WERI-Rb-1 (cell line): Measurements from ENCODE around the gene NAV2.

Experiments
- DNase-seq: peaks from one replicate; pipeline ENCODE4 v3.0.0-alpha.2; 2020
- H3K27ac ChIP-seq: fragments of 250-450 bp; sonication (Bioruptor Pico); 2 replicates; pipeline ENCODE4 v1.5.1; 2020; ENCODE audit warnings: mild to moderate bottlenecking, moderate library complexity
- H3K27me3 ChIP-seq: fragments of 250-450 bp; sonication (Bioruptor Pico); 2 replicates; pipeline ENCODE4 v1.5.1; 2021; ENCODE audit warnings: mild to moderate bottlenecking, low read depth, moderate library complexity; ENCODE audit not compliant: insufficient read depth, severe bottlenecking
- H3K36me3 ChIP-seq: fragments of 250-450 bp; sonication (Bioruptor Pico); 2 replicates; pipeline ENCODE4 v1.5.1; 2020; ENCODE audit warnings: mild to moderate bottlenecking, moderate library complexity
- H3K4me3 ChIP-seq: 2 replicates; pipeline ENCODE4 v1.5.1; 2011; ENCODE audit warnings: low read depth, mild to moderate bottlenecking, control low read depth, low read length
- H3K9me3 ChIP-seq: fragments of 250-450 bp; sonication (Bioruptor Pico); 2 replicates; pipeline ENCODE4 v1.5.1; 2021; ENCODE audit warnings: mild to moderate bottlenecking, moderate library complexity; ENCODE audit not compliant: severe bottlenecking
- CTCF ChIP-seq: IDR thresholded peaks from 2 replicates; pipeline ENCODE4 v1.5.1; 2011; ENCODE audit warnings: low read depth, mild to moderate bottlenecking, control low read depth, inconsistent platforms, low read length

NAV2 gene

GRCh38 chr11:20036626-20037335 is 324.1 kb downstream of the NAV2 start:
- H3K9me3 ChIP-seq: no peaks in the 10 kb centered on the region
- H3K27ac ChIP-seq: no peak overlapping the region
- H3K36me3 ChIP-seq: peaks cover 54% of the 10 kb centered on the region
- H3K27me3 ChIP-seq: no peaks in the 10 kb centered on the region
- no peak overlapping the region for H3K4me3 ChIP-seq
- no peak for TF ChIP-seq CTCF
- no peak for DNase-seq

- no peaks in the 10 kb centered on the region for H3K9me3 ChIP-seq
- H3K27ac ChIP-seq: no peak overlapping the region
- no peak for TF ChIP-seq CTCF
- peaks cover 54% of the 10 kb centered on the region for H3K36me3 ChIP-seq
- H3K27me3 ChIP-seq: no peaks in the 10 kb centered on the region
- H3K4me3 ChIP-seq: no peak overlapping the region
- DNase-seq: no peak
These were observed 324.9 kb downstream of the NAV2 start for GRCh38 chr11:20037396-20038153.

DNA sequence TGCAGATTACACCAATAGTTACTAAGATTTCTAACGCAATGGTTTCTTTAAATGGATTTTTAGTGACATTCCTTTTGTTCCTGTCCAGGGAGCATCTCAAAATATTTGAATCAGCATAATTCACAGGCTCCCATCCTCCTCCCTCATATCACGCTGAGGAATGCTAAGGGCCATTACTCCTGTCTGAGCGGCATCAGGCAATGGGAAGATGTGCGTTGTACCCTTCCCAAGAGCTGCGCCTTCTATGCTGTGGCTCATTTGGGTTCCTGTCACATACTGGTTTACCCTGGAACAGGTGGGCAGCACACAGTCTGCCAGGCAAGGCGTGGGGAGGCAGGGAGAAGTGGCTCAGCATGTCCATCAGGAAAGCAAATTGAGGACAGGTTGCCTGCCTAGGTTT is 325.8 kb downstream of the NAV2 start:
- H3K9me3 ChIP-seq: no peaks in the 10 kb centered on the region
- DNase-seq: no peak
- no peaks in the 10 kb centered on the region for H3K27me3 ChIP-seq
- H3K4me3 ChIP-seq: no peak overlapping the region
- peaks cover 62% of the 10 kb centered on the region for H3K36me3 ChIP-seq
- H3K27ac ChIP-seq: no peak overlapping the region
- TF ChIP-seq CTCF: no peak

- no peaks in the 10 kb centered on the region for H3K9me3 ChIP-seq
- no peak for DNase-seq
- no peak for TF ChIP-seq CTCF
- H3K4me3 ChIP-seq: no peak overlapping the region
- peaks cover 67% of the 10 kb centered on the region for H3K36me3 ChIP-seq
- no peaks in the 10 kb centered on the region for H3K27me3 ChIP-seq
- H3K27ac ChIP-seq: no peak overlapping the region
These were observed 326.3 kb downstream of the NAV2 start for GRCh38 chr11:20038972-20039371.

GRCh38 chr11:20041499-20041898 is 328.9 kb downstream of the NAV2 start:
- H3K36me3 ChIP-seq: peaks cover 80% of the 10 kb centered on the region

More at GRCh38 chr11:20041499-20041898, 328.9 kb downstream of the NAV2 start:
- DNase-seq: no peak
- Histone ChIP-seq H3K4me3 (no peak overlapping the region), H3K9me3 (no peaks in the 10 kb centered on the region), H3K27me3 (no peaks in the 10 kb centered on the region), H3K27ac (no peak overlapping the region)
- no peak for TF ChIP-seq CTCF
